Keratinocyte (primary cell): ENCODE data around the gene BORCS5. TPM values are rescaled to one million over a fixed set of nuclear protein-coding genes. Genes with fewer than 3 reads are reported as not detected.

Source experiments
- DNase-seq: peaks from one replicate; pipeline ENCODE4 v3.0.0-alpha.2; 2011; ENCODE audit warnings: low read depth, missing footprints, low spot score
- FAIRE-seq: peaks from 2 replicates; lab custom pipeline; 2011; peaks lifted over from hg19 to GRCh38; lab: Jason Lieb, UNC
- H2AFZ ChIP-seq: 2 replicates; pipeline ENCODE4 v1.6.0; 2012; ENCODE audit warnings: low read length, control low read depth, inconsistent platforms; ENCODE audit not compliant: control insufficient read depth
- H3K27ac ChIP-seq: 2 replicates; pipeline ENCODE4 v1.5.1; 2011; ENCODE audit warnings: low read length; ENCODE audit not compliant: control insufficient read depth, insufficient read depth
- H3K27me3 ChIP-seq: 3 replicates; pipeline ENCODE4 v1.6.0; 2011; ENCODE audit warnings: low read length; ENCODE audit not compliant: control insufficient read depth, insufficient read depth; ENCODE audit errors: extremely low read depth
- H3K36me3 ChIP-seq, 2 experiments: 2 replicates in 1 of 2; 3 replicates in 1 of 2; pipeline ENCODE4 v1.5.1; 2011; ENCODE audit warnings: low read length in 2 of 2, mild to moderate bottlenecking in 1 of 2; ENCODE audit not compliant: control insufficient read depth in 2 of 2, insufficient read depth in 2 of 2; ENCODE audit errors: extremely low read depth in 1 of 2
- H3K4me1 ChIP-seq: 3 replicates; pipeline ENCODE4 v1.5.1; 2011; ENCODE audit warnings: low read length; ENCODE audit not compliant: control insufficient read depth, insufficient read depth; ENCODE audit errors: extremely low read depth
- H3K4me2 ChIP-seq: 3 replicates; pipeline ENCODE4 v1.6.0; 2011; ENCODE audit warnings: low read depth, low read length; ENCODE audit not compliant: control insufficient read depth, insufficient read depth; ENCODE audit errors: extremely low read depth
- H3K4me3 ChIP-seq, 3 experiments: fragments of 200-600 bp in 1 of 3; sonication (generic) in 1 of 3; 2 replicates in 2 of 3; 3 replicates in 1 of 3; pipeline ENCODE4 v1.5.1; 2011 to 2016; ENCODE audit warnings: low read length in 3 of 3, mild to moderate bottlenecking in 3 of 3, control low read depth in 2 of 3, inconsistent platforms in 1 of 3, low read depth in 1 of 3, mixed read lengths in 1 of 3, mixed run types in 1 of 3, moderate library complexity in 1 of 3; ENCODE audit not compliant: control insufficient read depth in 2 of 3, insufficient read depth in 2 of 3; ENCODE audit errors: extremely low read depth in 1 of 3
- H3K79me2 ChIP-seq: 2 replicates; pipeline ENCODE4 v1.6.0; 2012; ENCODE audit warnings: low read length; ENCODE audit not compliant: control insufficient read depth, insufficient read depth
- H3K9ac ChIP-seq: 3 replicates; pipeline ENCODE4 v1.6.0; 2011; ENCODE audit warnings: low read length; ENCODE audit not compliant: control insufficient read depth, insufficient read depth; ENCODE audit errors: extremely low read depth
- H3K9me1 ChIP-seq: 3 replicates; pipeline ENCODE4 v1.6.0; 2011; ENCODE audit warnings: low read length; ENCODE audit not compliant: control insufficient read depth, insufficient read depth; ENCODE audit errors: extremely low read depth
- H3K9me3 ChIP-seq: 2 replicates; pipeline ENCODE4 v1.5.1; 2012; ENCODE audit warnings: low read depth, low read length; ENCODE audit not compliant: control insufficient read depth
- H4K20me1 ChIP-seq: 3 replicates; pipeline ENCODE4 v1.6.0; 2011; ENCODE audit warnings: low read length; ENCODE audit not compliant: control insufficient read depth, insufficient read depth; ENCODE audit errors: extremely low read depth
- EZH2 ChIP-seq: IDR thresholded peaks from one replicate; pipeline ENCODE4 v1.6.1; 2012; ENCODE audit warnings: inconsistent platforms, mild to moderate bottlenecking, low read length, moderate library complexity
- dilution Hi-C: fragments of 300-500 bp; cut with MboI; formaldehyde crosslinking; loops from one replicate; pipeline ENCODE4 v1.7.0; 2020; ENCODE audit warnings: low sequenced_read_pairs; ENCODE audit not compliant: extremely low pct_ligation_motif_present
- polyA plus RNA-seq, 5 experiments: library from polyadenylated mRNA; depleted of rRNA in 3 of 5; stranded (reverse) in 3 of 5; stranded (forward) in 1 of 5; unstranded in 1 of 5; fragments of >200 nt; gene quantifications; 1 replicate in 1 of 5; 2 replicates in 3 of 5; 3 replicates in 1 of 5; pipeline versions ENCODE4 v1.2.1 to v1.2.3, GENCODE V29; 2011 to 2012; ENCODE audit warnings: missing spikeins in 2 of 5, low read depth in 1 of 5, low replicate concordance in 1 of 5
- TF ChIP-seq, protein P1 (sequence below), 3 experiments: IDR thresholded peaks in 1 of 3; conservative IDR thresholded peaks in 1 of 3; optimal IDR thresholded peaks in 1 of 3; 2 replicates in 2 of 3; 3 replicates in 1 of 3; pipeline versions ENCODE3 to v1.5.1; 2011; ENCODE audit warnings: low read length in 3 of 3, mild to moderate bottlenecking in 3 of 3, moderate library complexity in 2 of 3, control low read depth in 1 of 3, inconsistent platforms in 1 of 3; ENCODE audit not compliant: insufficient read depth in 2 of 3; ENCODE audit errors: extremely low read depth in 1 of 3

BORCS5 gene
- polyA plus RNA-seq, 1 donor (not counting 4 experiments of a cell fraction or from before 2014, with no cell fraction given) = 5.4 TPM

DNA sequence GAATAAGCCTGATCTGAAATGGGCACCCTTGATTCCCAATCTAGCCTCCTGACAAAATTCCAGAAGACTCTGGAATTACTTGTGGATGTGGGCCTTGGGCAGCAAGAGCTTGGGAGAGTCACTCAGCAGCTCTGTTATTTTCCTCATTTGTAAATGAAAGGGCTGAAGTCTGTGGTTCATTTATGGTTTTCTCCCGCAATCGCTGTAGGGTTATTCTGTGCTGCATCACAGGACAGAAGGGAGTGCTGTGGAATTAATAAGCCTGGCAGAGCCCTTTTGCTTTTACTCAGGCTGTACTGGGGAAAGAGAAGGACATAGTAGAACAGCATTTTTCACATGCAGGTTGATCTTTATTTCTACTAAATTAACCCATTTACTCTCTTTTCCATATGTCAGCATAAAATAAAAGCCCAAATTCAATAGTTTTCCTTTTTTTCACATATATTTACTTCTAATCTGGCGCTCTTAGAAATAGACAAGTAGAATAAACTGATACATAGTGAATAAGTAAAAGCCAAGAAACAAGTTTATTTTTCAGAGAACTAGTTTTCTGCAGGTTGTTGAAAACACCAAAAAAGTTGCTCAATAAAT lies 156.6 kb downstream of the BORCS5 start:
- FAIRE-seq (no peak), DNase-seq (no peak)
- Histone ChIP-seq H3K9ac (no peak overlapping the region), H3K4me3 (no peak overlapping the region), H3K27me3 (no peaks in the 10 kb centered on the region), H4K20me1 (no peaks in the 10 kb centered on the region), H3K4me1 (peaks cover 35% of the 10 kb centered on the region), H3K9me1 (no peaks in the 10 kb centered on the region), H3K9me3 (no peaks in the 10 kb centered on the region), H3K27ac (no peak overlapping the region), H3K36me3 (no peaks in the 10 kb centered on the region), H2AFZ (no peak overlapping the region), H3K4me2 (no peak overlapping the region), H3K79me2 (peaks cover 1% of the 10 kb centered on the region)
- TF ChIP-seq EZH2 = no peak
- TF ChIP-seq, protein P1, sequence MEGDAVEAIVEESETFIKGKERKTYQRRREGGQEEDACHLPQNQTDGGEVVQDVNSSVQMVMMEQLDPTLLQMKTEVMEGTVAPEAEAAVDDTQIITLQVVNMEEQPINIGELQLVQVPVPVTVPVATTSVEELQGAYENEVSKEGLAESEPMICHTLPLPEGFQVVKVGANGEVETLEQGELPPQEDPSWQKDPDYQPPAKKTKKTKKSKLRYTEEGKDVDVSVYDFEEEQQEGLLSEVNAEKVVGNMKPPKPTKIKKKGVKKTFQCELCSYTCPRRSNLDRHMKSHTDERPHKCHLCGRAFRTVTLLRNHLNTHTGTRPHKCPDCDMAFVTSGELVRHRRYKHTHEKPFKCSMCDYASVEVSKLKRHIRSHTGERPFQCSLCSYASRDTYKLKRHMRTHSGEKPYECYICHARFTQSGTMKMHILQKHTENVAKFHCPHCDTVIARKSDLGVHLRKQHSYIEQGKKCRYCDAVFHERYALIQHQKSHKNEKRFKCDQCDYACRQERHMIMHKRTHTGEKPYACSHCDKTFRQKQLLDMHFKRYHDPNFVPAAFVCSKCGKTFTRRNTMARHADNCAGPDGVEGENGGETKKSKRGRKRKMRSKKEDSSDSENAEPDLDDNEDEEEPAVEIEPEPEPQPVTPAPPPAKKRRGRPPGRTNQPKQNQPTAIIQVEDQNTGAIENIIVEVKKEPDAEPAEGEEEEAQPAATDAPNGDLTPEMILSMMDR (optimal IDR thresholded peaks at IDR 0.05 in 1 of 3, IDR thresholded peaks at IDR 0.05 in 1 of 3, conservative IDR thresholded peaks at IDR 0.05 in 1 of 3; ENCODE audit: extremely low read depth in 1 of 3, insufficient read depth in 2 of 3, low read length in 3 of 3) = no peak
- dilution Hi-C loops = no loop called here

DNA sequence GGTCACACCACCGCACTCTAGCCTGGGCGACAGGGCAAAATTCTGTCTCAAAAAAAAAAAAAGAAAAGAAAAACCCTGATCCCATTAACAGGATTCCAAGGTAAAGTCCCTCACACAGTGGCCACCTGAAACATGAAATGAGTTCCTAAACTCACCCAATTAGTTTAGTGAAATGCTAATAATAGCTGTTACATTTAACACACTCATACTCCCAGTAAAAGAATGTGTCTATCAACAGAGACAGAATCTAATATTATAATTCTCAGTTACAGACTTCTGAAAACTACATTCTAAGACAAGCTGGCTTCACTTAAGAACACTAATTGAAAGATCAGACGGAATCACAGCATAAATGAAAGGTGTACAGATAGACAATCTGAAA lies 161.6 kb downstream of the BORCS5 start:
- no peaks in the 10 kb centered on the region for H3K27me3 ChIP-seq
- H4K20me1 ChIP-seq = no peaks in the 10 kb centered on the region
- H3K36me3 ChIP-seq = peaks cover 1 to 6% of the 10 kb centered on the region in 2 experiments
- no peaks in the 10 kb centered on the region for H3K9me1 ChIP-seq
- H2AFZ ChIP-seq = no peak overlapping the region
- H3K27ac ChIP-seq = no peak overlapping the region
- no peak overlapping the region for H3K4me3 ChIP-seq
- no peak for FAIRE-seq
- no peak overlapping the region for H3K9ac ChIP-seq
- no peak for DNase-seq
- no peaks in the 10 kb centered on the region for H3K9me3 ChIP-seq
- dilution Hi-C loops = no loop called here
- no peaks in the 10 kb centered on the region for H3K79me2 ChIP-seq
- H3K4me2 ChIP-seq = no peak overlapping the region
- H3K4me1 ChIP-seq = no peaks in the 10 kb centered on the region
- TF ChIP-seq EZH2 = no peak
- TF ChIP-seq, protein P1 (optimal IDR thresholded peaks at IDR 0.05 in 1 of 3, IDR thresholded peaks at IDR 0.05 in 1 of 3, conservative IDR thresholded peaks at IDR 0.05 in 1 of 3; ENCODE audit: extremely low read depth in 1 of 3, insufficient read depth in 2 of 3, low read length in 3 of 3) = no peak
